Stimulated activated naive B cell treated with anti-CD40 and anti-IgM and Interleukin-4, amounts not matched to agents 10 μg/mL and 1 μg/mL and 100 μg/mL, for 72 hours (primary cell): Measurements from ENCODE around the gene SCFD1.
"Not testable (repeated sequence)": the region's sequence is repeated elsewhere in the genome, so short reads cannot be mapped to it uniquely, and the experiment has no call there.

Experiments used
- ATAC-seq, 2 donors: fragments of 150-1000 bp; cut with Tn5 transposase; replicated peaks; 2 replicates each; pipeline ENCODE4 v1.10.0; 2021; ENCODE audit warnings: moderate library complexity in 1 of 2
- DNase-seq: peaks from one replicate; pipeline ENCODE4 v3.0.0; 2021
- H3K27ac Mint-ChIP-seq: one replicate; pipeline ENCODE4 v1.8.0; 2022; ENCODE audit warnings: mild to moderate bottlenecking, mixed read lengths
- H3K27me3 Mint-ChIP-seq, 2 donors: one replicate each; pipeline ENCODE4 v1.8.0; 2022; ENCODE audit warnings: mixed read lengths in 2 of 2
- H3K36me3 Mint-ChIP-seq, 2 donors: one replicate each; pipeline ENCODE4 v1.8.0; 2022; ENCODE audit warnings: mixed read lengths in 2 of 2, mild to moderate bottlenecking in 1 of 2
- H3K4me1 Mint-ChIP-seq, 2 donors: one replicate each; pipeline ENCODE4 v1.8.0; 2022; ENCODE audit warnings: mixed read lengths in 2 of 2, mild to moderate bottlenecking in 1 of 2
- H3K4me3 Mint-ChIP-seq, 2 donors: one replicate each; pipeline ENCODE4 v1.8.0; 2022; ENCODE audit warnings: mild to moderate bottlenecking in 2 of 2, mixed read lengths in 2 of 2, moderate library complexity in 1 of 2
- H3K9me3 Mint-ChIP-seq, 2 donors: one replicate each; pipeline ENCODE4 v1.8.0; 2022; ENCODE audit warnings: mixed read lengths in 2 of 2, mild to moderate bottlenecking in 1 of 2

The SCFD1 gene

GRCh38 chr14:30669594-30669993 is 47.5 kb downstream of the SCFD1 start:
- no peak for ATAC-seq
- H3K36me3 Mint-ChIP-seq = peaks cover 14 to 24% of the 10 kb centered on the region in 2 donors
- H3K4me3 Mint-ChIP-seq = no peak overlapping the region
- peaks cover 0 to 2% of the 10 kb centered on the region in 2 donors for H3K9me3 Mint-ChIP-seq
- DNase-seq = no peak
- H3K27me3 Mint-ChIP-seq = no peaks in the 10 kb centered on the region
- peaks cover 0 to 5% of the 10 kb centered on the region in 2 donors for H3K4me1 Mint-ChIP-seq
- H3K27ac Mint-ChIP-seq = no peak overlapping the region

DNA sequence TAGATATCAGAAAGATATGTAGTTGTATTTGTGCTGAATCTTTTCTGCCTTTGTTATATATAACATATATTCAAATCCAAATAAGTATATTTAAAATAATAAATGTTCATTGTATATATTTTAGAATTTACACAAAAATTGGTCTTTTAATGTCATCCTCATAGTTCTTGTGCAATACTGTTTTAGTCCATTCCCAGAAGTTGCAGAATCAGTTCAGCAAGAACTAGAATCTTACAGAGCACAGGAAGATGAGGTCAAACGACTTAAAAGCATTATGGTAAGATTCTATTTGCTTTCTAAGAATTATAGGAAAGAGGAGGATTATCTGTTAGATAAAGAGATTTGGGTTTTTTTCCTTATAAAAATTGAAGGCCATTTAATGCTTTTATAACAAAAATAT is 51.0 kb downstream of the SCFD1 start:
- ATAC-seq = no peak
- H3K4me1 Mint-ChIP-seq = peaks cover 0 to 5% of the 10 kb centered on the region in 2 donors
- H3K36me3 Mint-ChIP-seq = peaks cover 11 to 20% of the 10 kb centered on the region in 2 donors
- no peaks in the 10 kb centered on the region for H3K27me3 Mint-ChIP-seq
- H3K4me3 Mint-ChIP-seq = no peak overlapping the region
- no peaks in the 10 kb centered on the region for H3K9me3 Mint-ChIP-seq
- no peak for DNase-seq
- H3K27ac Mint-ChIP-seq = no peak overlapping the region

DNA sequence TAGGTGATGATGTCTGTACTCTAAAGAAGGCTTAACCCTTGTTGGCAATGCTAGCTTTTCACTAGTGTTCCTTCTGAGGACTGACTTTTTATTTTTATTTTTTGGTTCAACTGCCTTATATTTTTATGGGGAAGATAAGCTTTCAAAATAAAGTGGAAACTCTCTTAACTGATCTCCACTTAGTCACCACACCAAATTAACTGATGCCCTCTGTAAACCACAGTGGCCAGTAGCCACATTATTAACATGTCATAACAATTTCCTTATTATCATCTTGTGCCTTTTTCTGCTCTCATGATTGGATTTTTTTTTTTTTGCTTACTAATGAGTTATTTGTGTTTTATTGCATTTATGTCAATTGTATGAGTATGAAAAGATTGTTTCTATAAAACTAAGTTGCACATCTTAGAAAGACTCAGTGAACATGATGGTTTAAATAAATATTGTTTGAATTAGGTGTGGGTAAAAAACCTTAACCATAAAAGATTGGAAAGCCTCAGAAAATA is 56.9 kb downstream of the SCFD1 start:
- no peak for ATAC-seq
- H3K36me3 Mint-ChIP-seq = peaks cover 30 to 33% of the 10 kb centered on the region in 2 donors
- H3K27ac Mint-ChIP-seq = no peak overlapping the region
- DNase-seq = no peak
- peaks cover 0 to 3% of the 10 kb centered on the region in 2 donors for H3K9me3 Mint-ChIP-seq
- no peaks in the 10 kb centered on the region for H3K27me3 Mint-ChIP-seq
- H3K4me3 Mint-ChIP-seq = no peak overlapping the region
- H3K4me1 Mint-ChIP-seq = peaks cover 0 to 5% of the 10 kb centered on the region in 2 donors

- ATAC-seq = no peak
- Mint-ChIP-seq H3K27ac (no peak overlapping the region), H3K4me3 (no peak overlapping the region), H3K4me1 (peaks cover 0 to 5% of the 10 kb centered on the region in 2 donors), H3K27me3 (no peaks in the 10 kb centered on the region), H3K9me3 (peaks cover 0 to 3% of the 10 kb centered on the region in 2 donors), H3K36me3 (peaks cover 32 to 34% of the 10 kb centered on the region in 2 donors)
- no peak for DNase-seq
Observed at GRCh38 chr14:30680036-30680435, 57.9 kb downstream of the SCFD1 start.

DNA sequence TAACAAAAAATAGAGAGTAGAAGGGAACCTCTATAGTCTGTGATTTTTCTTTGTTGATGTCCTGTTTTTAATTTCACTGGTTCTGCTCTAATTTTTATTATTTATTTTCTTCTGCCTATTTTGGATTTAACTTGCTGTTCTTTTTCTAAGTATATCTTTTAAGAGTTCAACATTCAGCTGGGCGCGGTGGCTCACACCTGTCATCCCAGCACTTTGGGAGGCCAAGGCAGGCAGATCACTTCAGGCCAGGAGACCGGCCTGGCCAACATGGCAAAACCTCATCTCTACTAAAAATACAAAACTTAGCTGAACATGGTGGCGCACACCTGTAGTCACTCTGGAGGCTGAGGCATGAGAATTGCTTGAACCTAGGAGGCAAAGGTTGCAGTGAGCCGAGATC is 58.7 kb downstream of the SCFD1 start:
- peaks cover 32 to 34% of the 10 kb centered on the region in 2 donors for H3K36me3 Mint-ChIP-seq
- H3K9me3 Mint-ChIP-seq, H3K4me3 Mint-ChIP-seq, DNase-seq, H3K27ac Mint-ChIP-seq, H3K4me1 Mint-ChIP-seq, ATAC-seq, H3K27me3 Mint-ChIP-seq: not testable (repeated sequence)

GRCh38 chr14:30681752-30682355 is 59.7 kb downstream of the SCFD1 start:
- H3K27me3 Mint-ChIP-seq = no peaks in the 10 kb centered on the region
- no peak for DNase-seq

DNA sequence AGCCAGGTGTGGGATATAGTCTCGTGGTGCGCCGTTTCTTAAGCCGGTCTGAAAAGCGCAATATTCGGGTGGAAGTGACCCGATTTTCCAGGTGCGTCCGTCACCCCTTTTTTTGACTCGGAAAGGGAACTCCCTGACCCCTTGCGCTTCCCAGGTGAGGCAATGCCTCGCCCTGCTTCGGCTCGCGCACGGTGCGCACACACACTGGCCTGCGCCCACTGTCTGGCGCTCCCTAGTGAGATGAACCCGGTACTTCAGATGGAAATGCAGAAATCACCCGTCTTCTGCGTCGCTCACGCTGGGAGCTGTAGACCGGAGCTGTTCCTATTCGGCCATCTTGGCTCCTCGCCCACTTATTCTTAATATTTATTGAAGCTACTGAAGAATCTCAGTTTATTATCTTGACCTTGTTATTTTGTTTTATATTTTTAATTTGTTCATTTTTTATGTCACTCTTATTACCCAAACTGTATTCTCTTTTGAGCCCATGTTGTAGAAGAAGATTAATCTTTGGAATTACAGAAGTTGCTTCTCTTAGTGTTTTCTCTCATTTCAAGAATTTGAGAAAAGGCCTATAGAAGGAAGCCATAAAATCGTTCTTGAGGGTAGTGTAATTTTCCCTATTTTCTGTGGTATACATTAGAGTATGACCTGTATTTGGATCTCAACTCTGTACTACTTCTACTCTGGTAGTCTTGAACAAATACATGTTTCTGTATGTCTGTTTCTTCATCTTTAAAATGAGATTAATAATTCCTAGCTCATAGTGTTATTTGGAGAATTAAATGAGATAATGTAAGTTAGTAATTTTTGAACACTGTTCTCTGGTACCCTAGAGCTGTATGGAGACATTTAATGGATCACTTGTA is 68.6 kb downstream of the SCFD1 start:
- Mint-ChIP-seq H3K36me3 (peaks cover 8 to 13% of the 10 kb centered on the region in 2 donors), H3K27ac (peak overlapping the region; percentile 20), H3K4me3 (peak overlapping the region; percentile 55 to 65)
- not testable (repeated sequence) for H3K27me3 Mint-ChIP-seq, ATAC-seq, H3K4me1 Mint-ChIP-seq, H3K9me3 Mint-ChIP-seq
- peak; percentile 17 for DNase-seq

More at GRCh38 chr14:30681752-30682355, 59.7 kb downstream of the SCFD1 start:
- Mint-ChIP-seq H3K36me3 (peaks cover 26 to 28% of the 10 kb centered on the region in 2 donors), H3K4me1 (peaks cover 0 to 5% of the 10 kb centered on the region in 2 donors), H3K9me3 (peaks cover 0 to 3% of the 10 kb centered on the region in 2 donors), H3K4me3 (no peak overlapping the region), H3K27ac (no peak overlapping the region)
- ATAC-seq = no peak

- no peaks in the 10 kb centered on the region for H3K27me3 Mint-ChIP-seq
- H3K27ac Mint-ChIP-seq = no peak overlapping the region
Observed at GRCh38 chr14:30691751-30692398, 69.8 kb downstream of the SCFD1 start.

GRCh38 chr14:30692669-30693068 is 70.5 kb downstream of the SCFD1 start:
- DNase-seq = no peak
- H3K4me3 Mint-ChIP-seq = no peak overlapping the region
- H3K27ac Mint-ChIP-seq = no peak overlapping the region
- ATAC-seq = no peak
- no peaks in the 10 kb centered on the region for H3K9me3 Mint-ChIP-seq
- no peaks in the 10 kb centered on the region for H3K4me1 Mint-ChIP-seq
- peaks cover 12 to 24% of the 10 kb centered on the region in 2 donors for H3K36me3 Mint-ChIP-seq
- no peaks in the 10 kb centered on the region for H3K27me3 Mint-ChIP-seq

More at GRCh38 chr14:30691751-30692398, 69.8 kb downstream of the SCFD1 start:
- DNase-seq = no peak
- Mint-ChIP-seq H3K4me1 (no peaks in the 10 kb centered on the region), H3K9me3 (no peaks in the 10 kb centered on the region), H3K4me3 (no peak overlapping the region), H3K36me3 (peaks cover 12 to 17% of the 10 kb centered on the region in 2 donors)
- no peak for ATAC-seq

- H3K27me3 Mint-ChIP-seq = no peaks in the 10 kb centered on the region
- ATAC-seq (no peak), DNase-seq (no peak)
- no peaks in the 10 kb centered on the region for H3K9me3 Mint-ChIP-seq
- H3K4me1 Mint-ChIP-seq = peaks cover 0 to 3% of the 10 kb centered on the region in 2 donors
- H3K36me3 Mint-ChIP-seq = peaks cover 19 to 32% of the 10 kb centered on the region in 2 donors
- no peak overlapping the region for H3K27ac Mint-ChIP-seq
- H3K4me3 Mint-ChIP-seq = no peak overlapping the region
Observed at GRCh38 chr14:30698463-30698862, 76.3 kb downstream of the SCFD1 start.

DNA sequence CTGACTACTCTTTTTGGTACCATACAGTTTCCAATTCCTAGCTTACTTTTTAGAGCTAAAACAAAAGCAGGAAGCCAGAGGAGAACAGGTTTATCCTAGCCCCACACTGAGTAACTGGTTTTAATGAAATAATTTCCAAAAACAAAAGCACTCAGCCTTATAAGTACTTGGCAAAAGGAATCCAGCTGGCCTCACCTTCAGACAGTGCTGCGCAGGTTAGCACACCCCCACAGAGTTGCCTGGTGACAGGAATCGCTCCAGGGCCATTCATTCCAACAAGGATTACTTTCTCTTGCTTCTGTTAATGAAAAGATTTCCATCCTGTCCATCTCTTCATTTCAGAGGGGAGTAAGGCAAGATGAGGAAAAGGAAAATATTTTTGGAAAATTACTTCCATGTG is 84.6 kb downstream of the SCFD1 start:
- no peaks in the 10 kb centered on the region for H3K4me1 Mint-ChIP-seq
- ATAC-seq = no peak
- H3K9me3 Mint-ChIP-seq = no peaks in the 10 kb centered on the region
- H3K27me3 Mint-ChIP-seq = no peaks in the 10 kb centered on the region
- no peak for DNase-seq
- H3K36me3 Mint-ChIP-seq = peaks cover 15 to 18% of the 10 kb centered on the region in 2 donors
- H3K27ac Mint-ChIP-seq = no peak overlapping the region
- H3K4me3 Mint-ChIP-seq = no peak overlapping the region

GRCh38 chr14:30708157-30708556 is 86.0 kb downstream of the SCFD1 start:
- no peak for ATAC-seq
- no peaks in the 10 kb centered on the region for H3K27me3 Mint-ChIP-seq
- peaks cover 19 to 22% of the 10 kb centered on the region in 2 donors for H3K36me3 Mint-ChIP-seq
- no peaks in the 10 kb centered on the region for H3K4me1 Mint-ChIP-seq
- no peak overlapping the region for H3K4me3 Mint-ChIP-seq
- no peak overlapping the region for H3K27ac Mint-ChIP-seq
- H3K9me3 Mint-ChIP-seq = no peaks in the 10 kb centered on the region
- no peak for DNase-seq

DNA sequence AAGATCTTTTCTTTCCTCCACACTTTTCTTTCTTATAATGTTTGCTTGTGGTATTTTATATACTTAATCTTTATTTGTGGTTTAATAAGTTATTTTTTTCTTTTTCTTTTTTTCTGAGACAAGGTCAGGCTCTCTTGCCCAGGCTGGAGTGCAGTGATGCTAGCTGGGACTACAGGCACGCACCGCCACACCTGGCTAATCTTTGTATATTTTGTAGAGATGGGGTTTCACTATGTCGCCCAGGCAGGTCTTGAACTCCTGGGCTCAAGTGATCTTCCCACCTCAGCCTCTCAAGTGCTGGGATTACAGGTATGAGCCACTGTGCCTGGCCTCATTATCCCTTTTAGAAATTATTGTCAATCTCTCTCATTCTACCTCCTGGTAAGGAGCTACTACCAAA is 87.1 kb downstream of the SCFD1 start:
- H3K4me3 Mint-ChIP-seq = no peak overlapping the region
- H3K36me3 Mint-ChIP-seq = peaks cover 19 to 22% of the 10 kb centered on the region in 2 donors
- no peak for ATAC-seq
- no peaks in the 10 kb centered on the region for H3K4me1 Mint-ChIP-seq
- no peak for DNase-seq
- no peak overlapping the region for H3K27ac Mint-ChIP-seq
- no peaks in the 10 kb centered on the region for H3K27me3 Mint-ChIP-seq
- no peaks in the 10 kb centered on the region for H3K9me3 Mint-ChIP-seq

DNA sequence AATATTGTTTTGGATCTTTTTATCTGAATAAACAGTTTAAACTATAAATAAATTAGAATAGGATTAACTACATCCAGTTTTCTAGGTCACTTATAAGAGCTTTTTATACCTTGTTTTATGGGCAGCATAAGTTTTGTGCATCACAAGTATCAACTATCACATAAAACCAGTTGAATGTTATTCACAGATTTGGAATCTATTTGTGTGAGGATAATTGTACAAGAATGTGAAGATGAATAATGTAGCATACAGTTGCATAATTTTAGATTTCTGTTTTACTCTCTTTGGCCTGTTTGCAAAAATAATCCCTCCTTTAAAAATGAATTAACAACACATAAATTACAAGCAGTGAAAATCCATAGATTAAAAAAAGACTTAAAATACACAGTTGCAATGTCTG is 88.8 kb downstream of the SCFD1 start:
- Mint-ChIP-seq H3K27me3 (no peaks in the 10 kb centered on the region), H3K36me3 (peaks cover 14 to 17% of the 10 kb centered on the region in 2 donors), H3K27ac (no peak overlapping the region), H3K9me3 (no peaks in the 10 kb centered on the region), H3K4me3 (no peak overlapping the region), H3K4me1 (no peaks in the 10 kb centered on the region)
- DNase-seq = no peak
- ATAC-seq = no peak
